CMK (cell line): ENCODE data around the gene CD93.

ENCODE experiments used
- DNase-seq: peaks from one replicate; pipeline ENCODE4 v3.0.0-alpha.2; 2010; ENCODE audit warnings: low read depth

Gene CD93

DNA sequence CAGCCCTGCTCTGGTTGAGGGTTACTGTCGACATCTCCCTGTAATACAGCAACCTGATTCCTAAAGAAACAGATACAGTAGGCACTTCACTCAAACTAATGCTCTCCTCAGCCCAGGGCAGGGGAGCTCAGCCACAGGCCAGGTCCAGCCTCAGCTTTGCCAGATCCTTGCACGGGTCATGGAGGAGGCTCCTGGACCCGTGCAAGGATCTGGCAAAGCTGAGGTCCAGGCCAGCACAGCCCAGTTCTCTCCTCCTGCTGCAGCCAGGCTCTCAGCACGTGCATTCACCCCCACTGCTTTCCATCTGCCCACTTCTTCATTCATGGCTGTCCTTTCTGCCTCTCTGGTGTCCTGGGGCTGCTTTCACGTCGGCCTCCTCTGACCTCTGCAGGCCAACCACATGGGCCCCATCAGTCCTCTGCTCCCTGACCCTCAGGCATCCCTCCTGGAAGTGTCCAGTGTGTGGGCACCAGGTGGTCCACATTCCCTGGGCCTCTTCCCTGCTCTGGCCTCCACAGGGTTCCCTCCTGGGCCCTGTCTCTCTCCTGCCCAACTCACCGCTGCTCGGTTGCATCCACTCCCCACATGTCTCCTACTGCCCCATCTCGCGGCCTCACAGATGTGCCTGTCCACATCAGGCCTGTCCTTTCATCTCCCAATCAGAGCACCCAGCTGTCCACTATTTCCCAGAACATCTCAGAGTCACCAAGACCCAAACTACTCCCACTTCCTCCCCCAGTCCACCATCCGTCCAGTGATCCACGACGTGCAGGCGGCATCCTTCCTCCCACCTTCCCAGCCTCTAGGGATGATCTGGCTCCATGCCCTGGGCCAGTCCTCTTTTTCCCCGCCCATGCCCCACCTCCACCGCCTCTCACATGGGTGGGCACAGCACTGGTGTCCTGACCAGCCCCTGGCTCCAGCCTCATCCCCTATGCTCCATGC lies 11.8 kb upstream of the CD93 start:
- no peak for DNase-seq

DNA sequence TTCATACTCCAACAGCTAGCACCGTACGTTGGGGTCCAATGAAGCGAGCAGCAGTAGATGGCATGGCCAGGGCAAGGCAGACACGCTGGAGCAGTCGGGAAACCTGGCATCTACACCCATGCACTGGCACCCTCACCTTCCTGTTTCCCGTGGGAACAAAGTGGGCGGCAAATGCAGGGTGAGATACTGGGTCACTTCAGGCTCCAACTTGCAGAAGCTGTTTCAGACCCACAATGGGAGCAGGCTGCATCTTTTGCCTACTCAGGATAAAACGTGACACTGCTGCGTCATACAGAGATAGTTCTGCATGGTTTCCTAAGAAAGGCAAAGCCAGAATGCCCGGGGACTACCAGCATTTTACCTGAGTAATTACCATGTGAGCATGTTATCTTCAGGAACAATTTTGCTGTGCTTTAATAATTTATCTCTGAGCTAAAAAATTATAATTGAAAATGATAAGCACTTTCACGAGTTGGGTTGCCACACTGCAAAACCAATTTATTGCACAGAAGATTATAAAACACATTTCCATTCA lies 10.9 kb upstream of the CD93 start:
- no peak for DNase-seq

DNA sequence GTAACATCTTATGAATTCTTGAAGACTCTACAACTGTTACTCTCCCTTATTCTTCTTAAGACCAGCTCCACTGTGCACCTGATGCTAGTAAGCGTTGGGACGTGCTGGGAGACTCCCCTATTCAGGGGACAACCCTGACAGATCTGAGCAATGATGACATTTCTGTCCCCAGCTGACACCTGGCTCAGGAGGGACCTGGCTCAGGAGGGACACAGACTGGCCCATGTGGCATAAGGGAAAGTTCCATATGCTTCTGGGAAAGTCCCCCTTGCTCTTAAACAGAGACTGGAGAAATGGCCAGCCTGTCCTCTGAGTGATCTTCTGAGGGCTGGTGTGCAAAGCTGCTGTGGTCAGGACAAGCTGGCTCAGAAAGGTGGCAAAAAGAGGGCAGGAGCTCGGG lies 10.0 kb upstream of the CD93 start:
- no peak for DNase-seq

DNA sequence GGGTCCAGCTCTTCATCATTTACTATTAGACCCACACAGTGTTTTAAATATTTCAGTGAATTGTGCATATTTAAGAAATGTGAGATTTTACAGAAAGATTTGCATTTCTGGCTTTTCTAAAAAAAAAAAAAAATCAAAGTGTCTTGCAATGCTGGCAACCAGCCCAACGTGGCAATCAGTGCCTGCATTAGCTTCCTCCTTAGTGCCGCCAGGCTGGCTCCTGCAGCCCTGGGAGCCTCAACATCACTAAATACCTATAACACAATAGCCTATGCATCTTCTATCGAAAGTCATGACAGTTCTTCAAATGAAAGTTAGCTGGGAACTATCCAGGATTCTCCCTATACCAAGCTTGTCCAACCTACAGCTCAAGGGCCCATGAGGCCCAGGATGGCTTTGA lies 9.4 kb upstream of the CD93 start:
- DNase-seq, result no peak

DNA sequence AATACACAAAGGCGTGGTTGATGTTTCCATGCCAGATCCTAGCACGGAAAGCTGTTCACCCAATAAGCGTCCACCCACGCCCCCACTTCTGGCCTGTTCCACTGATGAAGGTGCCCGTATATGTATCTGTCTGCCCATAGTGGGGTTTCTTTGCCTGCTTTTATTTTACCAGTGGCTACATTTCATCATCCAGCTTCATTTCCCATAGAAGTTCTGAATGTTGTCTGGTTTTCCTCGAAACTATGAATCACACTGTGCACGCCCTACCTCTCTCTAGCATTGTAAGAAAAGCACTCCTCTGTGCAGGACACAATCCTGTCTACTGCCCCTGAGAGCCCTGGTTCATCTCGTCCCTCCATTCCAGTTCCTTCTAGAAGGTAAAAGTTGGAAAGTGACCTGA lies 8.8 kb upstream of the CD93 start:
- DNase-seq, result no peak

DNA sequence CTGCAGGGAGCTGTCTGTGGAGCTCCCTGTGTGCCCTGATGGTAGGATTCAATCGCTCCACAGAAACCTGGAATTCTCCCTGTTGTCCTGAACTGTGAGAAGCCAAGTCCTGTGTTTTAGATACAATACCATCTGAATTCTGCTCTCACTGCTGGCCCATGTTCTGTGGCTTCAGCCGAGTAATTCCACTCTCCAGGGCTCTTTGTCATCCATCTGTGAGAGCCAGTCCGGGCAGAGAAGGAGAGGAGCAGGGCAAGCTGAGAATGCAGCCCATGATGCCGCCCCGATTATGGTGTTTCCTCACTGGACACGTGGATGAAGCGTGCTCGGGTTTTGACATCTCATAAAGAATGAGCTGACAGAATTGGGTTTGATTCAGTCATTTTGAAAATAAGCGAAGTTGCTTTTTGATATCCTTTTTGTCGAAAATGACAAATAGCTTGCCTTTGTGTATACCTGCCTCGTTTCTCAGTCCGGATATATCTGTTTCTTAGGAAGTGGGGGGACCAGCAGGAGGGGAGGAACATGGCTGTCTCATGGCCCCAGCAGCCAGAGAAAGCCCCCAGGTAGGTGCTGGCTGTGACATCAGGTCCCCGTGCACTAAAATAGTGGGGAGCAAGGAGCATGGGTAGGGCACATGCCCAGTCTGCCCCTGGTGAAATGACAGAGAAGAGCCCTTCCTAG lies 8.2 kb upstream of the CD93 start:
- DNase-seq, result no peak

DNA sequence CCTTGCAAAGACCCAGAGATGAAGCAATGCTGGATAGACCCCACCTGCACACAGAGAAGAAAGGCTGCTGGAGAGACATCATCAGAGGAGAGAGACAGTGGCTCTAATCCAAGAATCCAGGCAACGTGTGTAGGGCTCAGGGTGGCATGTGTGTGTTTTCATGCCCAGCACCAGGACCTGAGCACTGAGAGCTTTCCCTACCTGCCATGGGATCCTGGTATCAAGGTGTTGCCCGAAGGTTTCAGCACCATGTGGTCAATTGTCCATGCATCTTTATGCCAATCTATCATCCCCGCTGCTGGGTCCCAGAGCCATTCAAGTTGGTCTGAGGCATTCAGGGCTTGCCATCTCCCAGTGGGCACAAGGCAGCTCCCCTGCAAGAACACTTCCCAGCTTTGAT lies 7.5 kb upstream of the CD93 start:
- DNase-seq, result no peak

DNA sequence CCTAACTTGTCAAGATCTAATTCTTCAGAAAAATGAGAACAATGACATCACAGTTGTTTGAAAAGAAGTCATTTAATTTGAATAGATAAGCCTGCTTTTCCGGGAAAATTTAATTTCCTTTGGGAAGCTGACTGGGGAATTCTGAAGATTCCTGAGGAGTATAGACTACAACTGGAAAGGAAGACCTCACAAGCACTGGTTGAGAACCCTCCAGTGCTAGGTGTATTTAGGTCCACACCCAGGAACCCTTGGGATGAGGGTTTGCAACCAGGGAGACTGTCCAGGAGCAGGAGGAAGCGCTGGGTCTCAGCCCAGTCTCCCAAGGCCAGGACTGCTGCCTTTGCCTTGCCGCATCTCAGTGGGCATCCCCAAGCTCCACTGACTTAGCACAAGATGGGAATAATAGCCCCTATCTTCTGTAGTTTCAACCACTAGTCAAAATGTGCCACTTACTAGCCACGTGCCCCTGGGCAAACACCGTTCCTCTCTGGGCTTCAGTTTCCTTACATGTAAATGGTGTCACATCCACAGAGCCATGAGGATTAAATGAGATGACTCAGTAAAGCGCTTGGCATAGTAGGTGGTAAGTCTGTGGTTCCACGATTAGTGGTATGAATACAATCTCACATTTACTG lies 6.9 kb upstream of the CD93 start:
- no peak for DNase-seq

DNA sequence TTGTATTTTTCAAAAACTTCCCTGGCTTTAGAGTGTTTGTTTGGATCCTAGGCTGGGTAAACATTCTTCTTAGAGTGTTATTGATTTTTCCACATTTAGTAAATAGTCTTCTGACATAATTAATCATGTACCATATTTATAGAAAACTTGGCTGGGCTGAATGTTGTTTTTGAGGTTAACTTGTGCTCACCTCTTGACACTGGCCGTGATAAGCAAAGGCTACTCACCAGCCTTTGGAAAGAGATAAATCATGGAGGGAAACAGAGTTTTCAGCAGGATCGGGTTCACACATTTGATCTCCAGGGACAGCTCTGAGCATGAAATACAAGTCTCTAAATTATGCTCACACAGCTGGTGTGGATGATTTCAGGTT lies 6.2 kb upstream of the CD93 start:
- DNase-seq, result no peak

DNA sequence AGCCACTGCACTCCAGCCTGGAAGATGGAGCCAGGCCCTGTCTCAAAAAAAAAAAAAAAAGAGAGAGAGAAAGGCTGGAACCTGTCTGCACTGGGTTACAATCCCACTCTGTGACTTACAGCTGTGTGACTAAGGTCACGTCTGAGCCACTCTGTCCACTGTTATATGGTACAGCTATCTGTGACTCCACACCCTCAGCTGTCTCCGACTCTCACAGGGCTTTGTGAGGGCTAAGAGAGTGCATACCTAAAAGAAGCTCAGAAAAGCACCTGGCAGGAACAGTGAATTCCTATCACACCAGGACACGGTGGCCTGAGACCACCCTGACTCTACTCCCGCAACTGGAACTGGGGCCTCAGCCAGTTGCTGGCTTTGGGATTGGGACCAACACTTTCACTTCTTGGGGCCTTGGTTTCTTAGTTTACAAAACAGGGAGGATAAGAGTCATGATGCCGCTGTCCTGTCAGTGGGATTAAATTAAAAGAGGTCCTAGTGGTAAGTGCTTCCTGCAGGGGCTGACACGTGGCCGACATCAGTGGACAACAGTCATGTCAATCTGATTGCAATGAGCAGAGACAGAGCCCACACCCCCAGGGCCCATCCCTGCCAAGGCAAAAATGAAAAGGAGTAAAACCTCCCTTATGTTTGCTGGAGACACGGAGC lies 5.7 kb upstream of the CD93 start:
- no peak for DNase-seq

DNA sequence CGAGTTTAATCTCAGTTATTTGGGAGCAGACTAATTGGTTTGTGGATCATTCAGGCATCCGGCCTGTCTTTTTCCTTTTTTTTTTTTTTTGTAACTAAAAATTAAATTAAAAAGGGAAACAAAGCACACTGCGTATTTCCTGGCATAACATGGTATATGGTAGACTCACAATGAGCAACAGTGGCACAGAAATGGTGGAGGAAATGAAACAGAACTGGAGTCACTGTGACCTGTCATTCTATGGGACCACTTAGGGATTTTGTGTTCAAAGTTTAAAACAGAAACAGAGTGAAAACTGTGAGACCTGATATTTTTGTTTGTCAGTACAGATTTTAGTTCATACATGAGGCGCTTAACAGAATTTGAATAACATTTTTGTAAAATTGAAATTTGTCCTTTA lies 4.8 kb upstream of the CD93 start:
- no peak for DNase-seq

DNA sequence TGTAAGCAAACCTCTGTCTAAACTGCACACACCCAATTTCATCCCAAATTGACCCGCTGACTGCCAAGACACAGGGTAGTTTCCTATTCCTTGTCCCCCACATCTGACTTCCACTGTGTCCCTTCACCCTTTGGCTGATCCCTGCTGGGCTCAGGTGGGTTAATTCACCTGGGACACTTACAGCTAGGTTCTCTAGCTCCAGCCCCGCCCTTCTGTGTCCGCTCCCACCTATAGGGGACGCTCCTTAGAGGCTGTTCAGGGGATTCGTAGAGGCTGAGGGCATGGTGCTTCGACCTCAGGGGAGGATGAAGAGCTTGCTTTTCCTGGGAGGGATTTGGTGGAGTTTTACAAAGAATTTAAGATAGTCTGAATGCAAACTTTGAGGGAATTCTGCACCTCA lies 4.0 kb upstream of the CD93 start:
- DNase-seq, result no peak

DNA sequence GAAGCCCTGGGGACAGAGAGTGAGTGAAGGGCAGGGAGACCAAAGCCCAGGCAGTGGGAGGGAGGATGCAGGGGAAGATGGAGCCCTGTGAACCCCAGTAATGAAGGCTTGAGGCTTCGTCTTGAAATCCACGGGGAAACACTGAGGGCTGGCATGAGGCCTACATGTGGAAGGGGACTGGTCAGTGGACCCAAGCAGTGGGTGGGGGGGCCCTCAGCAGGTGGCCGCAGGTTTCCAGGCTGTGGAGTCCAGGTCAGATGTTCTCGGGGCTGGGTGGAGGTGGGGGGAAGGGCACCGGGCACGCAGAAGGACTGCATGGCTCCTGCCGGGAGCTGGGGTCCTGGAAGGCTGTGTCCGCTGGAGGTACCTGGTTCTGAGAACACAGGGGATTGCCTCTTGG lies 2.7 kb upstream of the CD93 start:
- DNase-seq, result no peak

DNA sequence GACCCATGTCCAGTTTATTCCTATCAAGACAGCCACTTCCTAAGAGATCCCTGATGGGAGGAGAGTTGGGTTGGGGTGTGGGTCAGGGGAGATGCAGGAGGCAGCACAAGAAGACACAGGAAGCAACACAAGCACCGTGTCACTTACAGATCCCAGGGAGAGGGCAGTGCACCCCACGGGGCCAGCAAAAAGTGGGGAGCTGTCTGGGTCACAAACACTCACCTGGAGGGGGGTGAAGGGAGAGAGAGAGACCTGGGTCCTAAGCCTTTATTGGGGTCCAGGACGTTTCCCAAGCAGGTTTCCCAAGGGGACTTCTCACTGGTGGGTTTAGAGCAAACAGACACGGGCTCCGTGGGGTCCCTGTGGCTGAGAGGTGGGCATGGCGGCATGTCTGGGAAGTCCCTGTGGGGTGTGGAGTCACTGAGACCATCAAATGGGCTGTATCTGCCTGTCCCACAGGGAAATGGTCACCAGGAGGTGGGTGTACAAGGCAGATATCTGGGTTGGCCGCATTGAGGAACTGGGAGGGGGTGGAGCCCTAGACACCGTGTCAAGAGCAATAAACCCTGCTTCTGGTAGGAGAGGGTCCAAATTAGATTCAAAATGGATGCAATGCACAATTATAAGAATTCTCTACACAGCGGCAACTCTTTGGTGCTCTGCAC lies 1.6 kb upstream of the CD93 start:
- no peak for DNase-seq

DNA sequence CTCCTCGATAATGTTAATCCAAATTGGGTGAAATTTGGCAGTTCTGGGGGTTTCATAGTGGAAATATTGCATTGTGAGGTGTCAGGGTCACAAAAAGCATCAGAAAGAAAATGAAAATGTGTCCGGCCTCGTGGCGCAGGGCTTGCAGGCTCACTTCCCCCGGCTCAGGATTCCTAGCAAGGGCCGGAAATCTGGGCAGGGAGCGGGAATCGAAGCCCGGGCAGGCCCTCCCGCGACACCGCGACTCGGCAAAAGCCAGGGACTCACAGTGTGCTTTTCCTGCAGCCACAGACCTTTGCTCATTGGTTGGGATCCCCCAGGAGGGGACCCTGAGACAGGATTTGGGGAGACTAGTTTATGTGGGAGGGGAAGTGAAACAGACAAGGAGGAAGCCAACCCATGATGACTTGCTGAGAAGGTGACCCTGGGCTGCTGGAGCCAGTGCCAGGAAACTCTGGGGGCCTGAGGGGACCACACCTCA lies 847 bp upstream of the CD93 start:
- no peak for DNase-seq

DNA sequence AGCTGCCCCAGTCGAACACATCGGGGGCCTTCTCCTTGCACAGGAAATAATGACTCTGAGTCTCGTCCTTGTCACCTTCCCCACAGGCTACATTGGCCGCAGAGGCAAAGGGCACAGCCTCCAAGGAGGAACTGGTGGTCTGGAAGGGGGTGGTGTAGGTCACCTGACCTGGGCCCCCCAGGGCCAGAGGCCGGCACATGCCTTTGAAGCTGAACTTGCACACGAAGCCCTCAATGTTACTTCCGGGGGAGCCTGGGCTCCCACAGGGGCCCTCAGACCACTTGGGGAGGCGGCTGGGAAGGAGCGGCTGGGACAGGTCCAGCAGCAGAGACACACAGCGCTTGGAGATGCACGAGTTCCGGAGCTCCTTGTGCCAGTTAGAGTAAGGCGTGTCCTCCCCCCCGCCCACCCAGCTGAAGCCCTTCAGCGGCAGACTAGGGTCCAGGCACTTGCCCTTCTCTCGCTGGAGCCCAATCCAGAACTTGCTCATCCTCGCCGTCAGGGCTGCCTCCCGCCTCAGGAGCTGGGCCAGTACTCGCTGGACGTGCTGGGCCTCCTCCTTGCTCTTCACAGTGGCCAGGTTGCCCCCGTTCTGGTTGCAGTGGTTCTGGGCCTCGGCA lies 578 bp downstream of the CD93 start:
- no peak for DNase-seq

DNA sequence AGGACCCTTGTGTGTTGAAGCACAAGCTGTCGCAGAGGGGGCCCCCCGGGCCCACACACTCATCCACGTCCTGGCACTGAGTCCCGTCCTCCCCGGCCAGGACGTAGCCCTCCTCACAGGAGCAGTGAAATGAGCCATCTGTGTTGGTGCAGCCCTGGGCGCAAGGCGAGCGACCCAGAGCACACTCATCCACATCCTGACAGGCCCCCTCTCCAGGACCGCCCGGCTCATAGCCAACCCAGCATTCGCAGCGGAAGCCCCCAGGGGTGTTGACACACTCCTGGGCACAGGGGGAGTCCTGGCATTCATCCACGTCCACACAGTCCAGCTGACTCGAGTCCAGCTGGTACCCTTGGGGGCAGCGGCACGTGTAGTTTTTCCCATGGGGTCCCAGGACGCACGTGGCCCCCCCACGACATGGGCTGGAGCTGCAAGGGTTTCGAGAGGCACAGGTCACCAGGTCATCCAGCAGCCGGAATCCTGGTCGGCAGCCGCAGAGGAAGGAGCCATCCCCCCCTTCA lies 1.2 kb downstream of the CD93 start:
- DNase-seq, result no peak

DNA sequence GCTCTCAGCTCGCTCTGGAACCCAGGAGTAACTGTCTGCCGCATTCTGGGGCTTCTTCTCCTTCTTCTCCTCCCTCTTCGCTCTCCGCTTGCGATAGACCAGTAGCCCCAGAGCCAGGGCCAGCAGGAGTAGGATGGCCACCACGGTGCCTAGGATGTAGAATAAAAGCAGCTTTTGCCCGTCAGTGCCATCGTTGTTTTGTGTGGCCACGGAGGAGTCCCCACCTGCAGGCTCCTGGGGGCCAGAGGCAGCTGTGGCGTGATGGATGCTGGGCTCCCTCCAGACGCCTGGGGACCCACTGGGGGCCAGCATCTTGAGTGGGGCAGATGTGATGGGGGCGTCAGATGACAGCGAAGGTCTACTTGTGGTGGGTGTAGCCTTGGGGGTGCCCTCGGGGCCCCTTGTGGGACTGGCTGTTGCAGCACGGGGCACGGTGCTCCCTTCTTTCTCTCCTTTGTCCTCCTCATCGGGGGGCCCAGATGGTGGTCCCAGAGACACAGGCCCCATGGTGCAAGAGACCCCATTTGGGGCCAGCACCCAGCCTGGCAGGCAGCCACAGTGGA lies 1.8 kb downstream of the CD93 start:
- DNase-seq, result no peak

DNA sequence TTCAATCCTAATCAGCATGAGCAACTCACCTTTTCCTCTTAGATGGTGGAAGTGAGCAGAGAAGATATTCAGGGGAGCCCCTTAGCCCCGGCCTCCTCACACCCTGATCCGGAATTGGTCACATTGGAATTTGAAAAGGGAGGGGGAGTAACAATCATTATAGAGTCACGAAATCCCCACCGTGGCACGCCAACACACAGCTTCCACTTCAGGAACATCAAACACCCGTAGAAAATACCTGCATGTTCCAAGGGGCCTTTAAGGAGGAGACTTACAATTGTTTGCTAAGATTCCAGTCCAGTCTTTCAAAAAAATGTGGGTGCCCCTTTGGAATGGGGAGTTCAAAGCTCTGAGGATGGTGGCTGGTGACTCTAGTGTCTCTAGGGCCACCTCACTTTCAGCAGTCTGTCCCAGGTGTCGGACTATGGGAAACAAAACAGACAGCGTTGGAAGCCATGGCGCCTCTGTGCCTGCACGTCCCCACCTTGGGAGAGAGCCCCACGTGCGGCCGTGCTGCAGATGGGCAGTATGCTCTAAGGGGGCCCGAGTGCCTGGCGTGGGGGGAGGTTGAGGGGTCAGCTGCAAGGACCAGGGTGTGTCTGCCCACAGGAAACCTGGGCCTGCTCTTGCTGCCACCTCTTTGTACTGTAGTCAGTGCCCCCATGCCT lies 2.4 kb downstream of the CD93 start:
- DNase-seq, result no peak
